HG03442 (cell line): Measurements from ENCODE around the gene TRIM59.

Experiments
- ATAC-seq: cut with Tn5 transposase; IDR thresholded peaks from one replicate; pipeline ENCODE4 v1.9.1; 2021; ENCODE audit warnings: mild to moderate bottlenecking, moderate library complexity; ENCODE audit not compliant: unreplicated experiment

Gene TRIM59, protein sequence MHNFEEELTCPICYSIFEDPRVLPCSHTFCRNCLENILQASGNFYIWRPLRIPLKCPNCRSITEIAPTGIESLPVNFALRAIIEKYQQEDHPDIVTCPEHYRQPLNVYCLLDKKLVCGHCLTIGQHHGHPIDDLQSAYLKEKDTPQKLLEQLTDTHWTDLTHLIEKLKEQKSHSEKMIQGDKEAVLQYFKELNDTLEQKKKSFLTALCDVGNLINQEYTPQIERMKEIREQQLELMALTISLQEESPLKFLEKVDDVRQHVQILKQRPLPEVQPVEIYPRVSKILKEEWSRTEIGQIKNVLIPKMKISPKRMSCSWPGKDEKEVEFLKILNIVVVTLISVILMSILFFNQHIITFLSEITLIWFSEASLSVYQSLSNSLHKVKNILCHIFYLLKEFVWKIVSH

GRCh38 chr3:160449636-160450598, at the start of gene TRIM59:
Gene TRIM59 (minus strand): TSS chr3:160449786. CDS start chr3:160439183, 10,603 bp downstream.
- peak; percentile 90 for ATAC-seq

- ATAC-seq: no peak
These were observed 48.6 kb upstream of the TRIM59 start for GRCh38 chr3:160498202-160498601.

- no peak for ATAC-seq
These were observed 40.6 kb upstream of the TRIM59 start for GRCh38 chr3:160490166-160490565.

DNA sequence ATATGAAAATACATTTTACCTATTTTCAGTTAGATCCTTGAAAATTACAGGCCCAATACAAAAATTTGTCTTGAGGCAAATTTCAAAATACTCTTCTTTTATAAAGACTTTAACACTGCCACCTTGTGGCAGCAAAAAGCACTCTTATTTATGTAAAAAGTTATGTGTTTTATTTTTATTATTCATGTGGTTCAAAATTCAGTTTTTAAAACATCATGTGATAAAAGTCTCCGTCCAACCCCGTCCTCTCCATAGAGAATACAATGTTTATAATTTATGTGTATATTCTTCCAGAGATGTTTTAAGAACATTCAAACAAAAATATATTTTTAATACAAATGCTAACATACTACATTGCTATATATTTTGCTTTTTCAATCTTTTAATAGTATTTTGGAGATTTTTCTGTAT, 36.9 kb upstream of the TRIM59 start:
- ATAC-seq: no peak

GRCh38 chr3:160482796-160483195, 33.2 kb upstream of the TRIM59 start:
- no peak for ATAC-seq

- no peak for ATAC-seq
These were observed 32.3 kb upstream of the TRIM59 start for GRCh38 chr3:160481856-160482255.

DNA sequence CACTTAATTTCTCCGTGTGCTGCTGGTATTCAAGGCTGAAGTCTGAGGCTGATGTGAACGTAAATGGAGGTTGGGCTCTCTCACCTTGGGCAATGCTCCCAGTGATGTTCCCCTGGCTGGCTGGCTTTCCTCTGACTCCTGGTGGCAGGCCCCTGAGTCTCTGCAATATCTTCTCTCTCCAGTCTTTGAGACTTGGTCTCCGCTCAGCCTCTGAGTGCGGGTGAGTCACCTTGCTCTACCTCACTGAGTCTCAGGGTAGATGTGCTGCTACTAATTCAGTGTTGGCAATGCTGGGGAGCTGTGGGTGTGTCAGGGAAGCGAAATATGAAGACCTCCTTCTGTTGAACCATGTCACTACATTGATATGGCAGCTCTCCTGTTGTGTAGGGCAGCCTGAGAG, 31.3 kb upstream of the TRIM59 start:
- no peak for ATAC-seq

DNA sequence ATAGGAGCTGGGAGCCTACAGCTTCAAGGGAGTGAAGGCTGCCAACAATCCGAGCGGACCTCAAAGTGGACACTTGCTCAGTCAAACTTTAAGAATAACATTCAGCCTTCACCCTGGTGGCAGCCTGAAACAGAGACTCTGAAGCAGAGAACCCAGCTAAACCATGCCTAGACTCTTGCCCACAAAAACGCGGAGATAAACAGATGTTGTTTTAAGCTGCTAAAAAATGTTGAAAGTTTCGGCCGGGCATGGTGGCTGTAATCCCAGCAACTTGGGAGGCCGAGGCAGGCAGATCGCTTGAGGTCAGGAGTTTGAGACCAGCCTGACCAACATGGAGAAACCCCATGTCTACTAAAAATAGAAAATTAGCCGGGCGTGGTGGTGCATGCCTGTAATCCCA, 29.8 kb upstream of the TRIM59 start:
- no peak for ATAC-seq

- no peak for ATAC-seq
These were observed 28.8 kb upstream of the TRIM59 start for GRCh38 chr3:160478338-160478737.

GRCh38 chr3:160477750-160478149, 28.2 kb upstream of the TRIM59 start:
- no peak for ATAC-seq

DNA sequence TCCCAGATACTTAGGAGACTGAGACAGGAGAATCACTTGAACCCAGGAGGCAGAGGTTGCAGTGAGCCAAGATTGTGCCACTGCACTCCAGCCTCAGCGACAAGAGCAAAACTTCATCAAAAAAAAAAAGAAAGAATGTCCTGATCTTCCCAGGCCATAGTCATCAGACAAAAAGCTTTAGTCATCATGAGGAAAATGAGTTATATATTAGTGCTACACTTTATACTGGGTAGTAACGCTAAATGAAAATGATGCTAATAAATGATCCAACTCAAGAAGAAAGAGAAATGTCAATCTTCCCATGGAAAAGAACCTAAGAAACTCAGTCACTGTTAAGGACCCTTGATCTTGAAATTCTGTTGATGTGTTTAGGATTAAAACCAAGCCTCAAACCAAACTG, 26.3 kb upstream of the TRIM59 start:
- ATAC-seq: no peak

DNA sequence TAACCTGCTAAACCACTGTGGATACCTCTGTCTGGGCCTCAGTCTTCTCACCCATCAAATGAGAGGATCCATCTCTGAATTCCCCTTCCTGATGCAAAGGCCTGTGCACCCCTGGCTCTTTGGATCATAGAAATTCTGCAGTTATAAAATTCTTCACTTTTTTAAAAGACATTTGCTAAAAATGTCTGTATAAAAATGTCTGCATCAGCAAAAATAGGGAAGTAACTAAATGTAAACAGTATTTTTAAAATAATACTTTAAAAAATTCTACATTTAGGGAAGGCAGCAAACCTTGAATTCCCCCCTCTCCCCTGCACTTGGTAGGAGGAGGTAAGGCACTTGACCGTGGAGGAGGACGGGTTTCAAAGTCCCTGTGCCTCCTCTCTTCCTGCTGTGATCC, 25.6 kb upstream of the TRIM59 start:
- no peak for ATAC-seq

DNA sequence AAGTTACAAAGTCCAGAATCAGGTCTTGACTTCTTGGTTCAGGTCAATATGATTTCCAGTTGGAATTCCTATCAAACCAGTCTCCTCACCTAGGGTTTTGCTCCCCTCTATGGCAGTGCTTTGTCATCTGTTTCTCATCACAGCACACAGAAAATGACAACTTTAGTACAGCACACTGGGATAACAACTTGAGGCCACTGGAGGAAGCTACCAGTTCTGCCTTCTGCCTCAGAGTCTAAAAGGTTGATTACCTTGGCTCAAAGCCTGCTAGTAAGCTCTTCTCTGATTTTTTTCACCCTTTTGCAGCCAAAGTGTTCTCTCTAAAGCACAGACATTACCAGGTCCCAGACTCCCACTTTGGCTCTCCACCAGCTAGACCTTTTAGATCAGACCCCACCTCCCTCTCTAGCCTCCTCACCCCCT, 24.8 kb upstream of the TRIM59 start:
- no peak for ATAC-seq

DNA sequence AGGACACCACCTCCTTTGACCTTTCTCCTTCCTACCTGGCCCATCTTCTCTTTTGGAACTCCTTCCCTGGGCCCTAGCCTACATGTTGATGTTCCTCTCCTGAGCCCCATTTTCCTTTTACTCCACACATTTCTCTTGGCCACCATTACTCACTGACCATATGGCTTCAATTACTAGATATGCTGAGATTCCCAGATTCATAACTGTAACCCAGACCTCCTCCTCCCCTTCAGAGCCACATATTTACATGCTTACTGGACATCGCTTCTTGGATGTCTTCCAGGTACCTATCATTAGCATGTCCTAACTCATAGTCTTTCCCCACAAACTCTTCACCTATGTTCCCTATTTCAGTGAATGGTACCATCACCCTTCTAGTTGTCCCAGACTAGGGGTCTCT, 24.4 kb upstream of the TRIM59 start:
- ATAC-seq: no peak

DNA sequence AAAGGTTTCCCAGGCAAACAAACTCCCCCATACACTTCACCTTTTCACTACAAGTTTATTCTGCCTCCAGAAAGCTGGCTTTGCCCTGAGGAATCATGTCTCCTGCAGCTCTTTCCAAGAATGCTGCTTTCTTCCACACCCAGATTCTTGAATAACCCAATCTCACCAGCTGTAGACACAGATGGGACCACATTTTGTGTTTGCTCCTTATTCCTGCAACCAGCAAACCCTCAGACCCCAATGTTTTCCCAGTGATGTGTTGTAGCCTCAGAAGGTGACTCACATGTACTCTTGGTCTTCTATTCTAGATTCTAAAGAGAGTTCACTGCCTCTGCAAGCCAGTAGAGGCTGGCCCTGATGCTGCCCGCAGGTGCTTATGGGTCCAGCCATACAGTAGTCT, 23.6 kb upstream of the TRIM59 start:
- no peak for ATAC-seq

- ATAC-seq: peak; percentile 64
These were observed 22.8 kb upstream of the TRIM59 start for GRCh38 chr3:160472344-160472743.

GRCh38 chr3:160471892-160472291, 22.3 kb upstream of the TRIM59 start:
- no peak for ATAC-seq

- no peak for ATAC-seq
These were observed 20.6 kb upstream of the TRIM59 start for GRCh38 chr3:160470181-160470580.

DNA sequence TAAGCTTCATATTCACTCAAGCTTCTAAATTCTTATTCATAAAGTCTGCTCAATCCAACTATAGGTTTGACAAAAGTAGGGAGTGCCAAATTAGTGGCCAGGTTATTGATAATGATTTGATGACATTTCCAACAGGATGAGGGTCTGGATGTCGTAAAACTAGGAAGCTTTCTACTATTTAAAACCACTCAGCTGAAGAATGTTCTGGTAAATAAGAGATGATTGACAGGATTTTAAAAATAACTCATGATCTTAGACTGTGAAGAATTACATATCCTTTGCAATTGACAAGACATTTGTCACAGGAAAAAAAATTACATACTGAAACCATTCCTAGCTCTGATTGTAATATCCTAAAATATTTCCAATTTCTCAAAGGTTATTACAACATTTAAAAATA, 15.4 kb upstream of the TRIM59 start:
- no peak for ATAC-seq

- ATAC-seq: no peak
These were observed 14.7 kb upstream of the TRIM59 start for GRCh38 chr3:160464321-160464720.

DNA sequence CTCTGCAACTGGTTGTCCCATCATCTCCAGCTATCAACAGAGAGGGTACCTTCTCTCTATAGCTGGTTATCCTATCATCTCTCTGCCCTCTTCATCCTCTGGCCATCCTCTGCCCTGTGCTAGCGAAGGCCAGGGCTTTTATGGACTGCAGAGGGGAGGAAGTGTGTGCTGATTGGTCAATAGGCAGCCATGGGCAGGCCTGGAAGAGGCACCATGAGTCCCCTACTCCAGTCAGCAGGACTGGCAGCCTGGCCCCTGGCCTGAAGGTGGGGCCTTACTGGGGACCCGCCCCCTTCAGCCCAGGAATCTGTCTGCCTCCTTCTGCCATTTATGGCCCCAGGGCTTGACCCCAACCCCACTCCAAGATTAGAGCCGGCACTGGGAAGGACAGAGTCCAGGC, 10.4 kb upstream of the TRIM59 start:
- ATAC-seq: no peak

- ATAC-seq: no peak
These were observed 9.9 kb upstream of the TRIM59 start for GRCh38 chr3:160459450-160459970.
